Brain pericyte (primary cell): ENCODE results near the gene DYSF.

Source experiments
- DNase-seq: peaks from one replicate; pipeline ENCODE4 v3.0.0-alpha.2; 2012; ENCODE audit warnings: low read depth, low spot score

The DYSF gene

GRCh38 chr2:71672826-71673795 is 219.8 kb downstream of the DYSF start:
- DNase-seq = no peak

- no peak for DNase-seq
These were observed 220.9 kb downstream of the DYSF start for GRCh38 chr2:71674158-71674851.

GRCh38 chr2:71675296-71675695 is 221.9 kb downstream of the DYSF start:
- no peak for DNase-seq

- DNase-seq = no peak
These were observed 225.5 kb downstream of the DYSF start for GRCh38 chr2:71678874-71679273.

- no peak for DNase-seq
These were observed 226.1 kb downstream of the DYSF start for GRCh38 chr2:71679491-71679890.

- no peak for DNase-seq
These were observed 227.6 kb downstream of the DYSF start for GRCh38 chr2:71680925-71681324.

GRCh38 chr2:71681626-71682025 is 228.3 kb downstream of the DYSF start:
- no peak for DNase-seq

GRCh38 chr2:71682341-71682740 is 229.0 kb downstream of the DYSF start:
- DNase-seq = no peak

- DNase-seq = no peak
These were observed 229.7 kb downstream of the DYSF start for GRCh38 chr2:71683070-71683469.

GRCh38 chr2:71683666-71684065 is 230.3 kb downstream of the DYSF start:
- no peak for DNase-seq

- no peak for DNase-seq
These were observed 231.1 kb downstream of the DYSF start for GRCh38 chr2:71684226-71685072.

GRCh38 chr2:71685073-71685848 is 231.9 kb downstream of the DYSF start:
- no peak for DNase-seq

- no peak for DNase-seq
These were observed 232.7 kb downstream of the DYSF start for GRCh38 chr2:71685941-71686611.

GRCh38 chr2:71686781-71687180 is 233.4 kb downstream of the DYSF start:
- no peak for DNase-seq

- no peak for DNase-seq
These were observed 234.1 kb downstream of the DYSF start for GRCh38 chr2:71687412-71687811.

- DNase-seq = no peak
These were observed 235.2 kb downstream of the DYSF start for GRCh38 chr2:71688530-71688929.

- DNase-seq = no peak
These were observed 236.0 kb downstream of the DYSF start for GRCh38 chr2:71689393-71689792.

- no peak for DNase-seq
These were observed 236.8 kb downstream of the DYSF start for GRCh38 chr2:71689968-71690834.

GRCh38 chr2:71690876-71691475 is 237.6 kb downstream of the DYSF start:
- no peak for DNase-seq
